ENCODE data around the gene CA12. TPM values are rescaled to one million over a fixed set of nuclear protein-coding genes. Genes with fewer than 3 reads are reported as not detected.

The CA12 gene
- total RNA-seq, 6 donors from 2014 or later: 2.2 to 14.6 (median 6.4) TPM

GRCh38 chr15:63414474-63415120, 33.0 kb upstream of the CA12 start:
- no peaks in the 10 kb centered on the region for H3K4me1 ChIP-seq
- no peaks in the 10 kb centered on the region for H3K36me3 ChIP-seq
- no peaks in the 10 kb centered on the region for H3K9me3 ChIP-seq
- DNase-seq: no peak
- ATAC-seq (ENCODE audit: low FRiP score in 2 of 2): no peak
- H3K27me3 ChIP-seq: no peaks in the 10 kb centered on the region
- no peak overlapping the region for H3K27ac ChIP-seq
- no peak overlapping the region for H3K4me3 ChIP-seq
- TF ChIP-seq POLR2AphosphoS5 (IDR thresholded peaks at IDR 0.05): no peak
- TF ChIP-seq EP300 (IDR thresholded peaks at IDR 0.05): no peak
- no peak for TF ChIP-seq POLR2A (IDR thresholded peaks at IDR 0.05)
- 87 to 89% methylated on average over 7 of the region's 7 CpGs for whole genome bisulfite sequencing, 2 donors

GRCh38 chr15:63412551-63412950, 30.9 kb upstream of the CA12 start:
- TF ChIP-seq POLR2A (IDR thresholded peaks at IDR 0.05): no peak
- no peak for TF ChIP-seq CTCF (IDR thresholded peaks at IDR 0.05)
- TF ChIP-seq EP300 (IDR thresholded peaks at IDR 0.05): no peak
- TF ChIP-seq POLR2AphosphoS5 (IDR thresholded peaks at IDR 0.05): no peak
- H3K27ac ChIP-seq: no peak overlapping the region
- H3K27me3 ChIP-seq: no peaks in the 10 kb centered on the region
- DNase-seq (no peak), ATAC-seq (ENCODE audit: low FRiP score in 2 of 2) (no peak)
- no peaks in the 10 kb centered on the region for H3K36me3 ChIP-seq
- 90 to 94% methylated on average over 7 of the region's 7 CpGs for WGBS, 2 donors
- H3K4me3 ChIP-seq: no peak overlapping the region
- H3K4me1 ChIP-seq: no peaks in the 10 kb centered on the region
- H3K9me3 ChIP-seq: no peaks in the 10 kb centered on the region

GRCh38 chr15:63411866-63412265, 30.2 kb upstream of the CA12 start:
- TF ChIP-seq CTCF (IDR thresholded peaks at IDR 0.05): no peak
- no peak for TF ChIP-seq POLR2AphosphoS5 (IDR thresholded peaks at IDR 0.05)
- TF ChIP-seq EP300 (IDR thresholded peaks at IDR 0.05): no peak
- TF ChIP-seq POLR2A (IDR thresholded peaks at IDR 0.05): no peak
- DNase-seq (no peak), ATAC-seq (ENCODE audit: low FRiP score in 2 of 2) (no peak)
- H3K9me3 ChIP-seq: no peaks in the 10 kb centered on the region
- no peak overlapping the region for H3K4me3 ChIP-seq
- no peak overlapping the region for H3K27ac ChIP-seq
- H3K36me3 ChIP-seq: no peaks in the 10 kb centered on the region
- no peaks in the 10 kb centered on the region for H3K4me1 ChIP-seq
- H3K27me3 ChIP-seq: no peaks in the 10 kb centered on the region
- 82 to 83% methylated on average over 4 of the region's 4 CpGs for WGBS, 2 donors

GRCh38 chr15:63409179-63409578, 27.5 kb upstream of the CA12 start:
- no peak overlapping the region for H3K27ac ChIP-seq
- no peak for DNase-seq
- no peak for ATAC-seq (ENCODE audit: low FRiP score in 2 of 2)
- H3K4me1 ChIP-seq: peaks cover 0 to 5% (median 0%) of the 10 kb centered on the region in 4 donors
- TF ChIP-seq CTCF (IDR thresholded peaks at IDR 0.05) (no peak), POLR2A (IDR thresholded peaks at IDR 0.05) (no peak), POLR2AphosphoS5 (IDR thresholded peaks at IDR 0.05) (no peak), EP300 (IDR thresholded peaks at IDR 0.05) (no peak)
- H3K9me3 ChIP-seq: no peaks in the 10 kb centered on the region
- no peaks in the 10 kb centered on the region for H3K36me3 ChIP-seq
- WGBS, 2 donors: 91 to 96% methylated on average over 5 of the region's 5 CpGs
- H3K4me3 ChIP-seq: no peak overlapping the region
- H3K27me3 ChIP-seq: no peaks in the 10 kb centered on the region

GRCh38 chr15:63408524-63408923, 26.9 kb upstream of the CA12 start:
- H3K27me3 ChIP-seq: no peaks in the 10 kb centered on the region
- WGBS, 2 donors: 48 to 65% methylated on average over 2 of the region's 2 CpGs
- no peak for TF ChIP-seq EP300 (IDR thresholded peaks at IDR 0.05)
- TF ChIP-seq POLR2A (IDR thresholded peaks at IDR 0.05): no peak
- no peak for TF ChIP-seq POLR2AphosphoS5 (IDR thresholded peaks at IDR 0.05)
- TF ChIP-seq CTCF (IDR thresholded peaks at IDR 0.05): no peak

More at GRCh38 chr15:63408524-63408923, 26.9 kb upstream of the CA12 start:
- Histone ChIP-seq H3K9me3 (no peaks in the 10 kb centered on the region), H3K4me1 (peaks cover 0 to 5% (median 0%) of the 10 kb centered on the region in 4 donors), H3K27ac (no peak overlapping the region), H3K36me3 (no peaks in the 10 kb centered on the region), H3K4me3 (no peak overlapping the region)
- no peak for DNase-seq
- no peak for ATAC-seq (ENCODE audit: low FRiP score in 2 of 2)

Measured in upper lobe of left lung (tissue), 6 donors.